ENCODE data around the gene EPHA10.

GRCh38 chr1:37677143-37677439 is 87.8 kb downstream of the EPHA10 start:
- TF ChIP-seq ZNF274 (IDR thresholded peaks at IDR 0.05; ENCODE audit: low read depth, low read length) (no peak), YY1 (IDR thresholded peaks at IDR 0.05; ENCODE audit: insufficient read depth, insufficient read length) (no peak), SUZ12 (IDR thresholded peaks at IDR 0.05; ENCODE audit: extremely low read depth, insufficient read depth, insufficient read length) (no peak)

All from NT2/D1 (cell line).